ENCODE measurements around the gene AGBL3.

- TF ChIP-seq MAX (IDR thresholded peaks at IDR 0.05; ENCODE audit: low read depth, low read length), result no peak
- no peak for TF ChIP-seq CTCF (IDR thresholded peaks at IDR 0.05; ENCODE audit: low read depth, low read length)
- no peak for TF ChIP-seq MYC (IDR thresholded peaks at IDR 0.05; ENCODE audit: low read depth, low read length)
- no peak for TF ChIP-seq POLR2A (IDR thresholded peaks at IDR 0.05; ENCODE audit: extremely low read depth, insufficient read length)
These were observed 29.3 kb upstream of the AGBL3 start for GRCh38 chr7:134957005-134957404.

All from NB4 (cell line).